ENCODE results near the gene RNF26.

Gene RNF26

DNA sequence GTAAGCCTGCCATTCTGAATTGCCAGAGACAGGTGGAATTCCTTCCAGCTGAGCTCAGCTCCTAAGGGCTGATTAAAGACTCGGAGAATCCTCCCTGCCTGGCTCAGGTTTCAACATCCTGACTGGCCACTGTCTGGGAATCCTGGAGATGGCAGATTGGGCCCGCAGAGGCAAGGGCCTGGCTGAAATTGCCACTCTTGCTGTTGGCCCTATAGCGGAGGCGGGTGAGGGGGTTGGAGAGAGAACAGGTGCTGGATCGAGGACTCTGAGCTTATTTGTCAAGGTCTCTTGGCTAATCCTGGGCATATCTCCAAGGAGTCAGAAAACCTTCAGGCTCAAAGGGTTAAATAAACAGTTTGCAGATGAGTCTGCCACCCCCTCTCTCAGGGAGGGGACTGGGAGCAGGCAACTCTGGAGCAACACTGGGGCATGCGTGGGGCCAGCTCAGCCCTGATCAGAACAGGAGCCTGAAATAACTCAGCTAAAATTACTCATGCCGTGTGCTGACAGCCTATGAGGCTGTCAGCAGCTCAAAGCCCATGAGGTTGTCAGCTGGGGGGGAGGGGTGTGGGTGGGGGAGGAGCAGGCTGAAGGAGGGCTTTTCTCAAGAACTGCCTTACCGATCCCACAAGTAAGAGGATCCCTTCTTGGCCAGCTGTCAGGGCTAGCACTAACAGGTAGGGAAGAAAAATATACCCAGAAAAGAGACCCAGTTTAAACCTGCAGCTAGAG, 26.9 kb downstream of the RNF26 start:
- H3K4me3 ChIP-seq (replicated peaks; ENCODE audit: low read depth, low read length), result no peak overlapping the region
- peak; percentile 56 for DNase-seq (ENCODE audit: low read depth)
- TF ChIP-seq, protein P1, sequence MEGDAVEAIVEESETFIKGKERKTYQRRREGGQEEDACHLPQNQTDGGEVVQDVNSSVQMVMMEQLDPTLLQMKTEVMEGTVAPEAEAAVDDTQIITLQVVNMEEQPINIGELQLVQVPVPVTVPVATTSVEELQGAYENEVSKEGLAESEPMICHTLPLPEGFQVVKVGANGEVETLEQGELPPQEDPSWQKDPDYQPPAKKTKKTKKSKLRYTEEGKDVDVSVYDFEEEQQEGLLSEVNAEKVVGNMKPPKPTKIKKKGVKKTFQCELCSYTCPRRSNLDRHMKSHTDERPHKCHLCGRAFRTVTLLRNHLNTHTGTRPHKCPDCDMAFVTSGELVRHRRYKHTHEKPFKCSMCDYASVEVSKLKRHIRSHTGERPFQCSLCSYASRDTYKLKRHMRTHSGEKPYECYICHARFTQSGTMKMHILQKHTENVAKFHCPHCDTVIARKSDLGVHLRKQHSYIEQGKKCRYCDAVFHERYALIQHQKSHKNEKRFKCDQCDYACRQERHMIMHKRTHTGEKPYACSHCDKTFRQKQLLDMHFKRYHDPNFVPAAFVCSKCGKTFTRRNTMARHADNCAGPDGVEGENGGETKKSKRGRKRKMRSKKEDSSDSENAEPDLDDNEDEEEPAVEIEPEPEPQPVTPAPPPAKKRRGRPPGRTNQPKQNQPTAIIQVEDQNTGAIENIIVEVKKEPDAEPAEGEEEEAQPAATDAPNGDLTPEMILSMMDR (IDR thresholded peaks at IDR 0.05; ENCODE audit: low read length, missing control alignments), result no peak

DNA sequence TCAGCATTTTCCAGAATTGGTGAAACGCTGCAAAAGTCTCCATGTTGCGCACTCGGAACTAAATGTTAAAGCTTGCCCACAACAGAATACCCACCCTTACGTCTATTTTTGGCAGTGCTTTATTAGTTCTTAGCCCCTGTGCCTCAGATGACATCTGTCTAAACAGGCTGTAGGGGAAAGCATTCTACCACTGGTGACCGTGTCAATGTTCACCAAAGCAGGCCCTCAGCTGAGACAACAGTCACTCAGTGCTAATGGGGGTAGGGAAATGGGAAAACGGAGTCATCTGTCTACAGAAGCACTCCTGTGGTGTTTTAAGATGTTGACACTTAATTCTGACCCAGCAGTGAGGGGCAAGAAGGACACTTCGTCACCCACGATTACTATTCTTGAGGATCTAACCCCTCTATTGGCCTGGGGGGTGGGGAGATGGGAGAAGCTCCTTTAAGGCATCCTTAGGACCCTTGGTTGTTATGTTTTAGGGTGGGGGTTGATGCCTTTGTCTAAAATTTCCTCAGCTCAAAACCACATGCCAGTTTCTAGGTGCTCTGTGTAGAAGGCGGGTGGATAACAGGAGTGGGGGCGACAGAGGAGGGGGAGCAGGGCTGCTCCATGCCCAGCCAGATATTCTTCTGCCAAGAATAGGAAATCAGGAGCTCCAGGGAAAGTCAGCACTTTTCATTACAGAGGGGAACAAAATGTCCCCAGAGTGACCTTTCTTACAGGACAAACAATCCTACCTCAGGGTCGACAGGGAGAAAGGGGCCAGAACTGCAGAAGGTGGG, 27.8 kb downstream of the RNF26 start:
- TF ChIP-seq, protein P1 (IDR thresholded peaks at IDR 0.05; ENCODE audit: low read length, missing control alignments), result no peak
- no peak overlapping the region for H3K4me3 ChIP-seq (replicated peaks; ENCODE audit: low read depth, low read length)
- DNase-seq (ENCODE audit: low read depth), result no peak

- H3K4me3 ChIP-seq (replicated peaks; ENCODE audit: low read depth, low read length), result no peak overlapping the region
- TF ChIP-seq, protein P1 (IDR thresholded peaks at IDR 0.05; ENCODE audit: low read length, missing control alignments), result no peak
- no peak for DNase-seq (ENCODE audit: low read depth)
Measured at GRCh38 chr11:119362741-119363080, 28.4 kb downstream of the RNF26 start.

- no peak overlapping the region for H3K4me3 ChIP-seq (replicated peaks; ENCODE audit: low read depth, low read length)
Measured at GRCh38 chr11:119363081-119363850, 28.9 kb downstream of the RNF26 start.

DNA sequence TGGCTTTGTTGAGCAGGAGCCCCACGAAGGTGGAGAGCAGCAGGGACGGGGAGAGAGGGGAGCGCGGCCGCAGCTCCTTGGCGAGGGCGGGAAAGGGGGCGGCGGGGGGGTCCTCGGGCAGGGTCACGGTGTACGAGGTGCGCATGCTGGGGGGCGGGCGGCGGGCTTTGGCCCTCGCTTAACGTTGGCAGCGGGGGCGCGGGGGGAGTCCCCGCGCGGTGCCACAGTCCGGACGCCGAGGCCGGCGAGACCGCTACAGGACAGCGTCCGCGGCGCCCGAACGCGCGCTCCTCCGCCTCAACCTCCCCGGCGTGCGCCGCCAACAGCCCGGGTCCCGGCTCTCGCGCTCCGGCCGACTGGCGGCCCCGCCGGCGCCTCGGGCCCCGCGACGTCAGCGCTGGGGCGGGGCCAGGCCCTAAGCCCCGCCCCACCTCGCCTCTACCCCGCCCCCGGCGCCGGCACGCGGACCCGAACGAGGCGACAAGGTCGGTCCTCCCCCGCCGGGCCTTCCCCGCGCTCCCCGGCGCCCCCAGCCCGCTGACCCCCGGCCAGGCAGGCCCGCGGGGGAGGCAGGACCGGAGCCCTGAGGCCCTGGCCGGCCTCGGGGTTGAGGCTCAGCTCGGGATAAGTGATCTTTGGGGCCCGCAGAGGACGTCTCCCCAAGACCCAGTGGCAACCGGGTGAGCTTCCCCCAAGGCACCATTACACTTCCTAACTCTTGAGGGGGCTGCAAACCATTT, 29.7 kb downstream of the RNF26 start:
- TF ChIP-seq, protein P1 (IDR thresholded peaks at IDR 0.05; ENCODE audit: low read length, missing control alignments), result no peak
- H3K4me3 ChIP-seq (replicated peaks; ENCODE audit: low read depth, low read length), result peak overlapping the region; percentile 17
- peak; percentile 32 for DNase-seq (ENCODE audit: low read depth)

More at GRCh38 chr11:119363081-119363850, 28.9 kb downstream of the RNF26 start:
- TF ChIP-seq, protein P1 (IDR thresholded peaks at IDR 0.05; ENCODE audit: low read length, missing control alignments), result no peak
- DNase-seq (ENCODE audit: low read depth), result no peak

- H3K4me3 ChIP-seq (replicated peaks; ENCODE audit: low read depth, low read length), result no peak overlapping the region
- no peak for DNase-seq (ENCODE audit: low read depth)
- TF ChIP-seq, protein P1 (IDR thresholded peaks at IDR 0.05; ENCODE audit: low read length, missing control alignments), result no peak
Measured at GRCh38 chr11:119365071-119365591, 30.8 kb downstream of the RNF26 start.
